Measurements from ENCODE around the gene RAB10.

- no peak for TF ChIP-seq CTCF (IDR thresholded peaks at IDR 0.05; ENCODE audit: low read depth, low read length)
- TF ChIP-seq EZH2phosphoT487 (IDR thresholded peaks at IDR 0.05; ENCODE audit: low read depth): no peak
Observed at GRCh38 chr2:26081556-26081955, 47.7 kb downstream of the RAB10 start.
